A549 treated with Hydrocortisone at 1 μM for 4 hours (cell line): Measurements from ENCODE around the gene YIPF3. TPM values are rescaled to one million over a fixed set of nuclear protein-coding genes. Genes with fewer than 3 reads are reported as not detected.

ENCODE experiments used
- total RNA-seq: library from RNA; stranded (reverse); fragments of 200-300 nt; extraction: Qiagen RNA extraction; gene quantifications from 5 replicates; pipeline ENCODE4 v1.2.3, GENCODE V29; 2022

Gene YIPF3
- total RNA-seq, result 64.0 to 74.4 TPM (median 71.7 TPM) in 5 replicates

DNA sequence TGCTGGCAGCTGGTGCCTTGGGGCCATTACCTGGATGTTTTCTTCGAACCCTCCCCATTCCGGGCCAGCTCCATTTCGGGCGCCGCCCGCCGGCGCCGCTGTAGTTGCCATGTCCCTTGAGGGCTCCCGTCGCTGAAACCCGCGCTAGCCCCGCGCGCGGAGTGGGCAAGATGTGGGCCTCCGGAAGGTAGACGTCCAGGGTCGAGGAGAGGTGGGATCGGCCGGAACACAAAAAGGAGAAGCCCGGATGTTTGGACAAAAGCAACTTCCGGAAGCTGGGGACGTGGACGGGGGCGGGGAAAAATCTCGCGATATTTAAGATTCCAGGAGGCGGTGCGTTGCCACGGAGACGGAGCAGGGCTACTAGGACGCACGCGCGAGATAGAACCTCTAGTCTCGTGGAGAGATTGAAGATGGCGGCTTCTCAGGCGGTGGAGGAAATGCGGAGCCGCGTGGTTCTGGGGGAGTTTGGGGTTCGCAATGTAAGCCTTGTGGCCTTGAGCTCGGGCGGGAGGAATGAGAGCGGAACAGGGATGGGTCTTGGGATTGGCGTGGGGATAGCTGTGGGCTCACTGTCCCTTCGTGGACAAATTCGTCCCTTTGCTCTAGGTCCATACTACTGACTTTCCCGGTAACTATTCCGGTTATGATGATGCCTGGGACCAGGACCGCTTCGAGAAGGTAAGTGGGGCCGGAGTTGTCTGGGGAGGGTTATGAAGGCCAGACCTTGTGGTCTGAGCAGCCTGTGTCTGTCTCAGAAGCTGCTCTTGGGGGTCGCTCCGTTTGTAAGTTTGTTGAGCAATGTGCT lies at the start of gene YIPF3, which contains the start of gene POLR1C:
YIPF3 (minus strand) TSS at position 230 of the 808 bp plus-strand sequence; CDS start at position 111, 119 bp downstream.
POLR1C (plus strand) TSS at position 393 of the 808 bp plus-strand sequence; CDS start at position 414, 21 bp downstream.

DNA sequence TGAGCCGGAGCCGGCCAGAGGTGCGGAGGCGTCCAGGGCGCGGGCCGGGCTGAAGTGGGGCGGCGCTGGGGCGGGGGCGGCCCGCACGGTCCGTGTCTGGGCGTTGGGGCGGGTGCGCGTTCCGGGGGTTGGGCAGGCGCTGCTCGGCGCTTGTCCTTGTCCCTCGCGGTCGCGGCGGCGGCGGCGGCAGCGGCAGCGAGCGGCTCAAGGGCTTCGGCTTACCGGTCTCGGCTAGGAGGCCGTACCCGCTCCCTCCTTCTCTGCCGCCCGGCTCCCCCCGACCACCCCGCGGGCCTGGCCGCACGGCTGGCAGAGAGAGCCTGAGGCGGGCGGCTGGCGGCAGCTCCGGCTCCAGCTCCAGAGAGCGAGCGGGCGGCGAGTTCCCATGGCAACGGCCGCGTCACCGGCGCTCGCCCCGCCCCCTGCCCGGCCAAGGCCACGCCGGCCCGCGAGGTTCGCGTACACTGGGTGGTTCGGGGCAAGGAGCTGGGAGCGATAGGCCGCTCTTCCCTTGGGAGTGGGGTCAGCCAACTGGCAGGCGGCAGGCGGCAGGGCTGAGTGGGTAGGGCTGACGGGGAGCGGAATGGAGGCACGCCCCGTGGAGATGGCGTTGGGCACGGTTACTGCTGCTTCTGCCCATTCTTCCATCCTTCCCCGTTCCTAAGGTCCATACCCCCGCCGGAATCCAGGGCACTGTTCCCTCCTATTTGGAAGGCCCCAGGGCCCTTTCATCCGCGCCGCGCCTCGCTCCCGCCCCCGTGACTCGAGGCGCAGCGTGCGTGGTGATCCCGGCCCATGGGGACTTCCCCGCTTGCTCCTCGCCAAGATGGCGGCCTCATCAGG lies 6.5 kb downstream of the YIPF3 start, which contains the start of gene LRRC73:
LRRC73 (minus strand) TSS at position 363 of the 843 bp plus-strand sequence. CDS start 561 bp downstream, outside the sequence.

DNA sequence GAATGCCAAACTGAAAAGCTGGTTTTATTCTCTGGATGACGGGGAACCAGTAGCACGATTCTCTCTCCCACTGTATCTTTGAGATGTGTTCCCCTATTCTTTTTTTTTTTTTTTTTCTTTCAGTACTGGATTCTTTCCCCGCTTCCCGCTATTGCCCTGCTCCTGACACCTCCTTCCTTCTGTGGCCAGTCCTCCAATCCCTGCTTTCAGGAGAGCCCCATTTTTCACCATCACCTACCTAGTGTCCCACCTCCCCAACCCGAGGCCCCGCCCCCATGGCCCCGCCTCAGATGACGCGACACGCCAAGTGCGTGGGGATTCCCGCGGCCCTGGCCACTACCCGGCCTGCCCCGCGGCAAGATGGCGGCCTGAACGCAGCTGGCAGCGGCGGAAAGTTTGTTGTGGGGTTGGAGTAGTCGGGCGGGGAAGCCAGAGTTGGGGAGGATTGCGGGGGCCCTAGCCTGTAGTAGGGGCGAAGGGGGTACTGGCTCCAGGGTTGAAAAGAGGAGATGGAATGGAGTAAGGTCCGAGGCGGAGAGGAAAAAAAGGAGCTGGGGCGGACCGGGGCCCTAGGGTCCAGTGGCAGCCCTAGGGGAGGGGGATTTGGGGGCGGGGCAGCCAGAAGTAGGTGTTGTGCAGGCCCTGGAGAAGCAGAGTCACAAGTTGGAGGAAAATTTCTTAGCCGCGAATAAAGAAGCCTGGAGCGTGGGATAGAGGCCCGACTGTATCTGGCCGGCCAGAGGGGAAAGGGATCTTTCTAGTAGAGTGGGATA lies 39.3 kb downstream of the YIPF3 start, which contains the start of gene TJAP1:
TJAP1 (plus strand) TSS at position 336 of the 773 bp plus-strand sequence. CDS start 21,432 bp downstream, outside the sequence.

Other genes starting within 250 kb of the YIPF3 start
- gene SLC22A7, start 218.7 kb downstream of the YIPF3 start, total RNA-seq, result not detected in 5 replicates
- 0.31 to 0.45 TPM (median 0.37 TPM) in 4 of 5 replicates, not detected in the other for gene CRIP3, start 208.1 kb downstream of the YIPF3 start, total RNA-seq
- 3.6 to 6.7 TPM (median 5.0 TPM) in 5 replicates for gene ZNF318, start 147.3 kb downstream of the YIPF3 start, total RNA-seq
- 7.7 to 10.6 TPM (median 9.2 TPM) in 5 replicates for gene ABCC10, start 89.4 kb downstream of the YIPF3 start, total RNA-seq
- 5.6 to 8.1 TPM (median 7.6 TPM) in 5 replicates for gene DLK2, start 61.4 kb downstream of the YIPF3 start, total RNA-seq
- gene TJAP1, start 39.4 kb downstream of the YIPF3 start, total RNA-seq, result 17.8 to 19.6 TPM (median 18.8 TPM) in 5 replicates
- gene LRRC73, start 6.6 kb downstream of the YIPF3 start, total RNA-seq, result 0.71 to 1.4 TPM (median 1.1 TPM) in 5 replicates
- 44.0 to 54.8 TPM (median 47.0 TPM) in 5 replicates for gene POLR1C, start 163 bp upstream of the YIPF3 start, total RNA-seq
- gene XPO5, start 59.1 kb upstream of the YIPF3 start, total RNA-seq, result 24.5 to 32.5 TPM (median 26.6 TPM) in 5 replicates
- 7.6 to 11.6 TPM (median 10.3 TPM) in 5 replicates for gene POLH, start 59.3 kb upstream of the YIPF3 start, total RNA-seq
- 13.9 to 19.2 TPM (median 18.4 TPM) in 5 replicates for gene GTPBP2, start 112.3 kb upstream of the YIPF3 start, total RNA-seq
- gene MAD2L1BP, start 118.9 kb upstream of the YIPF3 start, total RNA-seq, result 33.7 to 38.3 TPM (median 36.7 TPM) in 5 replicates
- 0.14 to 0.33 TPM (median 0.17 TPM) in 5 replicates for gene RSPH9, start 128.1 kb upstream of the YIPF3 start, total RNA-seq
- gene MRPS18A, start 170.9 kb upstream of the YIPF3 start, total RNA-seq, result 46.1 to 48.8 TPM (median 48.0 TPM) in 5 replicates